Activated CD4-positive, CD25-positive, alpha-beta regulatory T cell treated with anti-CD3 and anti-CD28 coated beads, Interleukin-2, amount 50 U/mL, for 24 hours (primary cell): ENCODE measurements around the gene MYOC.
"Not testable (repeated sequence)": the region's sequence is repeated elsewhere in the genome, so short reads cannot be mapped to it uniquely, and the experiment has no call there.

Experiments
- ATAC-seq, 2 donors: fragments of 150-1000 bp; cut with Tn5 transposase; one replicate each; pipeline ENCODE4 v1.10.0; 2021; ENCODE audit warnings: mild to moderate bottlenecking in 1 of 2, moderate library complexity in 1 of 2

Gene MYOC

GRCh38 chr1:171652234-171652822 is at the start of gene MYOC:
MYOC (minus strand) TSS chr1:171652688; CDS start chr1:171652611, 77 bp downstream.
- ATAC-seq: no peak

GRCh38 chr1:171699531-171699930 is 47.0 kb upstream of the MYOC start:
- no peak for ATAC-seq

GRCh38 chr1:171695772-171696171 is 43.3 kb upstream of the MYOC start:
- not testable (repeated sequence) for ATAC-seq

GRCh38 chr1:171693541-171693940 is 41.1 kb upstream of the MYOC start:
- not testable (repeated sequence) for ATAC-seq

GRCh38 chr1:171683870-171684269 is 31.4 kb upstream of the MYOC start:
- ATAC-seq: no peak

GRCh38 chr1:171680339-171680738 is 27.9 kb upstream of the MYOC start:
- no peak for ATAC-seq

- ATAC-seq: no peak
Observed at GRCh38 chr1:171676823-171677222, 24.3 kb upstream of the MYOC start.

GRCh38 chr1:171674431-171675405 is 22.2 kb upstream of the MYOC start:
- ATAC-seq: no peak

- ATAC-seq: no peak
Observed at GRCh38 chr1:171670739-171671138, 18.3 kb upstream of the MYOC start.

GRCh38 chr1:171668372-171668771 is 15.9 kb upstream of the MYOC start:
- ATAC-seq: no peak

- no peak for ATAC-seq
Observed at GRCh38 chr1:171666114-171666769, 13.8 kb upstream of the MYOC start.

- no peak for ATAC-seq
Observed at GRCh38 chr1:171664976-171665375, 12.5 kb upstream of the MYOC start.

- no peak for ATAC-seq
Observed at GRCh38 chr1:171663854-171664575, 11.5 kb upstream of the MYOC start.

- ATAC-seq: no peak
Observed at GRCh38 chr1:171663036-171663853, 10.8 kb upstream of the MYOC start.

- no peak for ATAC-seq
Observed at GRCh38 chr1:171661076-171661650, 8.7 kb upstream of the MYOC start.

- not testable (repeated sequence) for ATAC-seq
Observed at GRCh38 chr1:171656206-171656605, 3.7 kb upstream of the MYOC start.

- peak in 1 of 2 donors; percentile 17 for ATAC-seq
Observed at GRCh38 chr1:171655746-171656116, 3.2 kb upstream of the MYOC start.

- peak; percentile 48 to 73 for ATAC-seq
Observed at GRCh38 chr1:171654942-171655745, 2.7 kb upstream of the MYOC start.

GRCh38 chr1:171654201-171654941 is 1.9 kb upstream of the MYOC start:
- no peak for ATAC-seq

- no peak for ATAC-seq
Observed at GRCh38 chr1:171653796-171654195, 1.3 kb upstream of the MYOC start.
